GM12878 (cell line): Measurements from ENCODE around the gene FNDC3B. TPM values are rescaled to one million over a fixed set of nuclear protein-coding genes. Genes with fewer than 3 reads are reported as not detected.

ENCODE experiments used
- ATAC-seq: fragments of 200-7000 bp; cut with Tn5 transposase; 3 replicates; pipeline ENCODE4 v1.9.1; 2020; ENCODE audit warnings: mild to moderate bottlenecking, moderate library complexity
- BruUV-seq: library from RNA; stranded (reverse); fragments of 400-500 nt; replicated peaks from 2 replicates; lab custom pipeline; 2021; lab: Mats Ljungman, UMichigan
- CTCF ChIA-PET: fragments of 300-600 bp; sonication (Branson Sonifier 250); formaldehyde crosslinking; extraction: SDS; loops from one replicate; lab custom pipeline; 2021; ENCODE audit warnings: inconsistent platforms; lab: Yijun Ruan, JAX
- POLR2A ChIA-PET: fragments of 350-600 bp; formaldehyde crosslinking; extraction: SDS; loops from one replicate; lab custom pipeline; 2021; ENCODE audit warnings: inconsistent platforms; lab: Charles Lee
- RAD21 ChIA-PET: fragments of 300-600 bp; sonication (Branson Sonifier 250); formaldehyde crosslinking; loops from one replicate; lab custom pipeline; 2023; ENCODE audit warnings: antibody characterized with exemption; ENCODE audit not compliant: unreplicated experiment; lab: Charles Lee
- SMC1A ChIA-PET: fragments of 300-600 bp; sonication (Branson Sonifier 250); formaldehyde crosslinking; loops from one replicate; lab custom pipeline; 2023; ENCODE audit not compliant: unreplicated experiment, uncharacterized antibody; lab: Charles Lee
- DNase-seq: peaks from one replicate; pipeline ENCODE4 v3.0.0-alpha.2; 2011; ENCODE audit warnings: low read depth, low spot score
- FAIRE-seq: peaks from 3 replicates; lab custom pipeline; 2011; peaks lifted over from hg19 to GRCh38; lab: Jason Lieb, UNC
- H2AFZ ChIP-seq: 2 replicates; pipeline ENCODE4 v1.6.0; 2011; ENCODE audit warnings: low read depth, low read length, control low read depth; ENCODE audit not compliant: control insufficient read depth
- H3K27ac ChIP-seq: 2 replicates; pipeline ENCODE4 v1.5.1; 2011; ENCODE audit warnings: control low read depth; ENCODE audit not compliant: control insufficient read depth, insufficient read depth
- H3K27me3 ChIP-seq, 2 experiments: replicated peaks in 1 of 2; 2 replicates each; pipeline versions ENCODE4 v1.6.0 to v1.6.1; 2011; ENCODE audit warnings: low read length in 1 of 2; ENCODE audit not compliant: control insufficient read depth in 2 of 2, insufficient read depth in 2 of 2
- H3K36me3 ChIP-seq, 2 experiments: 2 replicates each; pipeline ENCODE4 v1.5.1; 2011; ENCODE audit warnings: low read length in 1 of 2; ENCODE audit not compliant: control insufficient read depth in 2 of 2, insufficient read depth in 2 of 2
- H3K4me1 ChIP-seq: 2 replicates; pipeline ENCODE4 v1.6.1; 2011; ENCODE audit warnings: mild to moderate bottlenecking, low read length, moderate library complexity, mixed read lengths; ENCODE audit not compliant: control insufficient read depth, insufficient read depth
- H3K4me2 ChIP-seq: 2 replicates; pipeline ENCODE4 v1.6.0; 2011; ENCODE audit warnings: control low read depth; ENCODE audit not compliant: control insufficient read depth, insufficient read depth
- H3K4me3 ChIP-seq: fragments of 200-600 bp; sonication (generic); 2 replicates; pipeline ENCODE4 v1.5.1; 2016
- H3K79me2 ChIP-seq: 2 replicates; pipeline ENCODE4 v1.6.0; 2011; ENCODE audit warnings: low read length; ENCODE audit not compliant: control insufficient read depth, insufficient read depth
- H3K9ac ChIP-seq: 2 replicates; pipeline ENCODE4 v1.8.0; 2011; ENCODE audit warnings: low read length, control low read depth, mixed read lengths; ENCODE audit not compliant: control insufficient read depth, insufficient read depth
- H3K9me3 ChIP-seq: replicated peaks from 3 replicates; pipeline ENCODE4 v1.5.1; 2011; ENCODE audit warnings: mild to moderate bottlenecking, low read length; ENCODE audit not compliant: control insufficient read depth, insufficient read depth
- H4K20me1 ChIP-seq: 2 replicates; pipeline ENCODE4 v1.6.0; 2011; ENCODE audit not compliant: control insufficient read depth, insufficient read depth
- GATAD2B ChIP-seq: fragments of 450-650 bp; conservative IDR thresholded peaks from 2 replicates; pipeline ENCODE4 v1.6.1; 2017; ENCODE audit warnings: low read depth, mild to moderate bottlenecking, moderate library complexity
- PRDM15 ChIP-seq: fragments of 450-650 bp; formaldehyde crosslinking; IDR thresholded peaks from 2 replicates; pipeline ENCODE4 v1.4.0; 2020; ENCODE audit warnings: mild to moderate bottlenecking, moderate library complexity
- RAD21 ChIP-seq: IDR thresholded peaks from 2 replicates; pipeline ENCODE4 v1.6.1; 2011; ENCODE audit warnings: mild to moderate bottlenecking, low read depth, low read length, moderate library complexity; ENCODE audit not compliant: insufficient read depth
- WGBS: methylation state at CpG from one replicate; pipeline ENCODE4 v1.1.6; 2016; ENCODE audit warnings: low lambda C conversion rate; ENCODE audit not compliant: insufficient replicate concordance, insufficient coverage; ENCODE audit errors: missing lambda C conversion rate; 5-methylcytosine and 5-hydroxymethylcytosine counted together
- in situ Hi-C: fragments of 300-500 bp; cut with MboI; formaldehyde crosslinking; loops from 9 replicates; pipeline ENCODE4 v1.14.3; 2018; ENCODE audit warnings: mixed read lengths
- intact Hi-C: fragments of 100-400 bp; cut with micrococcal nuclease; formaldehyde crosslinking; loops from one replicate; pipeline ENCODE4 v1.14.2; 2022; ENCODE audit not compliant: unreplicated experiment
- polyA plus RNA-seq, 11 experiments: library from polyadenylated mRNA; depleted of rRNA in 4 of 11; unstranded in 6 of 11; stranded (reverse) in 5 of 11; fragments of >200 nt; fragmentation: Nextera tagmentation in 4 of 11; fragmentation: Illumina TruSeq in 1 of 11; extraction: Ambion mirVana in 4 of 11; extraction: Trizol in 1 of 11; gene quantifications; 1 replicate in 1 of 11; 2 replicates in 10 of 11; pipeline versions ENCODE4 v1.2.1 to v1.2.3, GENCODE V29; 2011 to 2016; ENCODE audit warnings: inconsistent platforms in 2 of 11, missing spikeins in 2 of 11, low read depth in 1 of 11
- total RNA-seq, 4 experiments: library from RNA; depleted of rRNA in 3 of 4; stranded (reverse); fragments of >200 nt in 3 of 4; fragmentation: Illumina TruSeq in 1 of 4; extraction: Trizol in 1 of 4; gene quantifications; 2 replicates each; pipeline versions ENCODE4 v1.2.1 to v1.2.3, GENCODE V29; 2013 to 2021

The FNDC3B gene
- total and polyA plus RNA-seq, 10 of the 15 experiments (the other 5 are each of a cell fraction or from before 2014, with no cell fraction given) = 7.9 to 35.0 (median 18.5) TPM

GRCh38 chr3:172133838-172134237 is 94.5 kb downstream of the FNDC3B start:
- peaks cover 55% of the 10 kb centered on the region for H3K4me1 ChIP-seq
- BruUV-seq = no TSS peak

More at GRCh38 chr3:172133838-172134237, 94.5 kb downstream of the FNDC3B start:
- RAD21 ChIA-PET = interaction anchor here (0.6 to 7.9 kb wide), 22 partner anchors 9 to 488 kb away, joined by 3 to 71 read pairs (median 6); no protein-coding TSS in a partner anchor
- 97% methylated on average over 4 of the region's 4 CpGs for WGBS
- ATAC-seq (no peak), DNase-seq (no peak), FAIRE-seq (peak; percentile 35)
- Histone ChIP-seq H3K27ac (peak overlapping the region; percentile 61), H4K20me1 (no peaks in the 10 kb centered on the region), H3K9me3 (no peaks in the 10 kb centered on the region; the same call in 2 of the 3 replicates), H3K4me2 (peak overlapping the region; percentile 59), H3K4me3 (no peak overlapping the region), H3K9ac (no peak overlapping the region), H3K79me2 (peaks cover 21% of the 10 kb centered on the region), H2AFZ (no peak overlapping the region), H3K27me3 (no peaks in the 10 kb centered on the region), H3K36me3 (no peaks in the 10 kb centered on the region; a peak in 1 of 4 replicates)
- in situ Hi-C loops (no loop called here), intact Hi-C loops (loop anchor here (2.0 to 5.0 kb wide), 2 partner anchors 15 to 92 kb away; no protein-coding TSS in a partner anchor)
- CTCF ChIA-PET = interaction anchor here (0.7 to 4.2 kb wide), 14 partner anchors 7 to 462 kb away, joined by 3 to 27 read pairs (median 4); no protein-coding TSS in a partner anchor
- POLR2A ChIA-PET = interaction anchor here (1.1 to 1.7 kb wide), 5 partner anchors 9 to 47 kb away, joined by 3 to 8 read pairs (median 3); no protein-coding TSS in a partner anchor
- SMC1A ChIA-PET = interaction anchor here (0.6 to 16.7 kb wide), 22 partner anchors 6 to 199 kb away, joined by 3 to 254 read pairs (median 5); no protein-coding TSS in a partner anchor
- no peak for TF ChIP-seq RAD21
- TF ChIP-seq PRDM15 (CRISPR knock-in tag) = no peak
- TF ChIP-seq GATAD2B = no peak
